Tibial nerve (tissue), 4 donors: Measurements from ENCODE around the gene CES5A. TPM values are rescaled to one million over a fixed set of nuclear protein-coding genes. Genes with fewer than 3 reads are reported as not detected.

ENCODE experiments used
- DNase-seq, 2 donors: peaks; one replicate each; pipeline ENCODE4 v3.0.0-alpha.2; 2019; ENCODE audit warnings: low spot score in 2 of 2
- H3K27ac ChIP-seq, 4 donors: fragments of 200-600 bp; sonication (generic) in 3 of 4; one replicate each; pipeline ENCODE4 v1.5.1; 2017 to 2019; ENCODE audit warnings: mild to moderate bottlenecking in 1 of 4
- H3K27me3 ChIP-seq, 2 donors: fragments of 200-600 bp; sonication (generic) in 1 of 2; one replicate each; pipeline versions ENCODE4 v1.5.1 to v1.6.0; 2017 to 2019
- H3K36me3 ChIP-seq, 3 donors: fragments of 200-600 bp; sonication (generic); one replicate each; pipeline ENCODE4 v1.5.1; 2018 to 2019
- H3K4me1 ChIP-seq, 4 donors: fragments of 200-600 bp; sonication (generic) in 3 of 4; one replicate each; pipeline ENCODE4 v1.5.1; 2017 to 2019
- H3K4me3 ChIP-seq, 4 donors: fragments of 200-600 bp; sonication (generic) in 3 of 4; one replicate each; pipeline ENCODE4 v1.5.1; 2017 to 2019; ENCODE audit warnings: mild to moderate bottlenecking in 1 of 4, moderate library complexity in 1 of 4
- H3K9me3 ChIP-seq, 4 donors: fragments of 200-600 bp; sonication (generic) in 3 of 4; one replicate each; pipeline ENCODE4 v1.5.1; 2017 to 2019
- CTCF ChIP-seq, 5 experiments: fragments of 200-600 bp in 3 of 5; fragments of 450-650 bp in 2 of 5; sonication (generic) in 3 of 5; IDR thresholded peaks; one replicate each; pipeline ENCODE4 v1.5.1; 2016 to 2019; ENCODE audit warnings: antibody characterized with exemption in 5 of 5, mild to moderate bottlenecking in 3 of 5, moderate library complexity in 2 of 5
- EP300 ChIP-seq, 2 donors: sonication (generic); formaldehyde crosslinking; IDR thresholded peaks; one replicate each; pipeline ENCODE4 v1.6.1; 2017; ENCODE audit warnings: antibody characterized with exemption in 2 of 2, mild to moderate bottlenecking in 1 of 2
- POLR2A ChIP-seq, 2 donors: fragments of 450-650 bp; IDR thresholded peaks; one replicate each; pipeline ENCODE4 v1.6.1; 2017; ENCODE audit warnings: antibody characterized with exemption in 2 of 2, mild to moderate bottlenecking in 2 of 2, moderate library complexity in 2 of 2
- WGBS, 2 donors: methylation state at CpG; one replicate each; pipeline ENCODE4 v1.1.5; 2018; 5-methylcytosine and 5-hydroxymethylcytosine counted together
- total RNA-seq, 4 donors: library from RNA; depleted of rRNA; stranded (reverse); fragments of >200 nt; gene quantifications; one replicate each; pipeline ENCODE4 v1.1.0, GENCODE V29; 2016

CES5A gene
- total RNA-seq, 4 donors from 2014 or later = not detected

GRCh38 chr16:55849536-55849935, 25.6 kb downstream of the CES5A start:
- Histone ChIP-seq H3K9me3 (no peaks in the 10 kb centered on the region), H3K27ac (no peak overlapping the region), H3K36me3 (no peaks in the 10 kb centered on the region), H3K27me3 (peaks cover 0 to 55% of the 10 kb centered on the region in 2 donors), H3K4me1 (no peaks in the 10 kb centered on the region), H3K4me3 (no peak overlapping the region)
- TF ChIP-seq CTCF (IDR thresholded peaks at IDR 0.05) (no peak), POLR2A (IDR thresholded peaks at IDR 0.05) (no peak), EP300 (IDR thresholded peaks at IDR 0.05) (no peak)
- DNase-seq = no peak
- WGBS, 2 donors = 68 to 72% methylated on average over 11 to 13 of the region's 13 CpGs

- WGBS, 2 donors = 62 to 64% methylated on average over 11 of the region's 11 CpGs
- H3K36me3 ChIP-seq = no peaks in the 10 kb centered on the region
- no peaks in the 10 kb centered on the region for H3K4me1 ChIP-seq
- H3K27me3 ChIP-seq = peaks cover 0 to 55% of the 10 kb centered on the region in 2 donors
- no peak for DNase-seq
- no peak overlapping the region for H3K27ac ChIP-seq
- no peaks in the 10 kb centered on the region for H3K9me3 ChIP-seq
- no peak overlapping the region for H3K4me3 ChIP-seq
- no peak for TF ChIP-seq EP300 (IDR thresholded peaks at IDR 0.05)
- no peak for TF ChIP-seq POLR2A (IDR thresholded peaks at IDR 0.05)
- TF ChIP-seq CTCF (IDR thresholded peaks at IDR 0.05) = no peak
Measured at GRCh38 chr16:55846598-55847346, 28.4 kb downstream of the CES5A start.

- TF ChIP-seq CTCF (IDR thresholded peaks at IDR 0.05) = peak in 1 of 5 experiments; percentile 2
- TF ChIP-seq EP300 (IDR thresholded peaks at IDR 0.05) = no peak
- TF ChIP-seq POLR2A (IDR thresholded peaks at IDR 0.05) = no peak
- DNase-seq = no peak
- Histone ChIP-seq H3K36me3 (no peaks in the 10 kb centered on the region), H3K4me3 (no peak overlapping the region), H3K9me3 (no peaks in the 10 kb centered on the region), H3K27ac (no peak overlapping the region), H3K4me1 (peaks cover 0 to 4% (median 0%) of the 10 kb centered on the region in 4 donors), H3K27me3 (peaks cover 0 to 20% of the 10 kb centered on the region in 2 donors)
- 48 to 49% methylated on average over 2 of the region's 2 CpGs for WGBS, 2 donors
Measured at GRCh38 chr16:55843105-55843395, 32.1 kb downstream of the CES5A start.

GRCh38 chr16:55842369-55843104, 32.6 kb downstream of the CES5A start:
- H3K27me3 ChIP-seq = peaks cover 0 to 15% of the 10 kb centered on the region in 2 donors
- TF ChIP-seq CTCF (IDR thresholded peaks at IDR 0.05) = peak; percentile 63 to 72 (median 68)
- TF ChIP-seq EP300 (IDR thresholded peaks at IDR 0.05) = no peak
- DNase-seq = peak in 1 of 2 donors; percentile 53
- H3K4me1 ChIP-seq = peaks cover 0 to 4% (median 0%) of the 10 kb centered on the region in 4 donors
- WGBS, 2 donors = 37 to 46% methylated on average over 11 of the region's 11 CpGs
- no peak overlapping the region for H3K4me3 ChIP-seq
- no peak overlapping the region for H3K27ac ChIP-seq
- H3K9me3 ChIP-seq = no peaks in the 10 kb centered on the region
- no peaks in the 10 kb centered on the region for H3K36me3 ChIP-seq

GRCh38 chr16:55839115-55839514, 36.1 kb downstream of the CES5A start:
- H3K9me3 ChIP-seq = no peaks in the 10 kb centered on the region
- no peak for TF ChIP-seq POLR2A (IDR thresholded peaks at IDR 0.05)
- no peak overlapping the region for H3K27ac ChIP-seq
- H3K4me1 ChIP-seq = peaks cover 0 to 16% (median 0%) of the 10 kb centered on the region in 4 donors
- no peaks in the 10 kb centered on the region for H3K27me3 ChIP-seq
- WGBS, 2 donors = 47 to 55% methylated on average over 2 of the region's 2 CpGs
- DNase-seq = no peak
- no peak overlapping the region for H3K4me3 ChIP-seq
- H3K36me3 ChIP-seq = no peaks in the 10 kb centered on the region
